ENCODE data around the gene CHSY3.
"Not testable (repeated sequence)": the region's sequence is repeated elsewhere in the genome, so short reads cannot be mapped to it uniquely, and the experiment has no call there.

CHSY3 gene

DNA sequence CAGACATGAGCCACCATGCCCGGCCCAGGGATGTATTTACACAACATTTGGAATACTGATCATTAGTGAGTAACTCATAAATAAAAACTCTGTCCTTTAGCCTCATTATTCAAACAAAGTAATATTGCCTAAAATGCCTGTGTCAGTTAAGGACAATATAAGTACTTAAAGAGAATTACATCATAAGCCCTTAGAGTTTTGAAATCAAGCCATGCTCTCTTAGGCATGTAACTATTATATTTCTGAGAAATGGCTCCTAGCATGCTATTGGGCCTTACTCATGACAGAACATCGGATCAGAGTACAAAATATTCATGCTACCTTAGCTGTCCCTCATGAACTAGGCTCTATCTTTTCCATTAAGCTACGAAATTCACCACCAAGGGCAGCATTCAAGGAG lies 309.3 kb downstream of the CHSY3 start:
- no peak for DNase-seq
- Mint-ChIP-seq H3K4me1 (peaks cover 13% of the 10 kb centered on the region), H3K4me3 (no peak overlapping the region), H3K27me3 (ENCODE audit: low read depth, poor library complexity) (no peaks in the 10 kb centered on the region), H3K27ac (no peak overlapping the region), H3K36me3 (ENCODE audit: low read depth) (no peaks in the 10 kb centered on the region), H3K9me3 (no peaks in the 10 kb centered on the region)
- TF ChIP-seq, protein P1, sequence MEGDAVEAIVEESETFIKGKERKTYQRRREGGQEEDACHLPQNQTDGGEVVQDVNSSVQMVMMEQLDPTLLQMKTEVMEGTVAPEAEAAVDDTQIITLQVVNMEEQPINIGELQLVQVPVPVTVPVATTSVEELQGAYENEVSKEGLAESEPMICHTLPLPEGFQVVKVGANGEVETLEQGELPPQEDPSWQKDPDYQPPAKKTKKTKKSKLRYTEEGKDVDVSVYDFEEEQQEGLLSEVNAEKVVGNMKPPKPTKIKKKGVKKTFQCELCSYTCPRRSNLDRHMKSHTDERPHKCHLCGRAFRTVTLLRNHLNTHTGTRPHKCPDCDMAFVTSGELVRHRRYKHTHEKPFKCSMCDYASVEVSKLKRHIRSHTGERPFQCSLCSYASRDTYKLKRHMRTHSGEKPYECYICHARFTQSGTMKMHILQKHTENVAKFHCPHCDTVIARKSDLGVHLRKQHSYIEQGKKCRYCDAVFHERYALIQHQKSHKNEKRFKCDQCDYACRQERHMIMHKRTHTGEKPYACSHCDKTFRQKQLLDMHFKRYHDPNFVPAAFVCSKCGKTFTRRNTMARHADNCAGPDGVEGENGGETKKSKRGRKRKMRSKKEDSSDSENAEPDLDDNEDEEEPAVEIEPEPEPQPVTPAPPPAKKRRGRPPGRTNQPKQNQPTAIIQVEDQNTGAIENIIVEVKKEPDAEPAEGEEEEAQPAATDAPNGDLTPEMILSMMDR (IDR thresholded peaks at IDR 0.05) = no peak

DNA sequence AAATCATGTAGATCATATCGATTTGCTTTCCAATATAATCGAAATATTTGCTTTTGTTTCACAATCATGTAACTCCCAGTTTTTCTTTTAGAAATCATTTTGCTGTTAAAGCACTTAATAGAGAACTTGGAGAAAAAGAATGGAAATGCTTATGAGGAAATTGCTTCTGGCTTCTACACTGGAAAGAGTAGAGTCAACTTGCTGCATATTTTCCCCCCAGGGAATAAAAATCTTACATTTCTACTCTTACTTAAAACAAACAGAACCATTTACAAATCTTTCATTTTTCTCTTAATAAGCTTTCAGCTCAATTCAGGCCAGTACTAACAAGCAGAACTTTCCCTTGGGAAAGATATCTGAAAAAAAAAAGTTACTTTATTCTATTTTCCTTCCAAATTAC lies 312.0 kb downstream of the CHSY3 start:
- TF ChIP-seq, protein P1 (IDR thresholded peaks at IDR 0.05) = no peak
- no peak overlapping the region for H3K4me3 Mint-ChIP-seq
- DNase-seq = no peak
- peaks cover 13% of the 10 kb centered on the region for H3K4me1 Mint-ChIP-seq
- no peaks in the 10 kb centered on the region for H3K36me3 Mint-ChIP-seq (ENCODE audit: low read depth)
- no peaks in the 10 kb centered on the region for H3K27me3 Mint-ChIP-seq (ENCODE audit: low read depth, poor library complexity)
- H3K9me3 Mint-ChIP-seq = no peaks in the 10 kb centered on the region
- H3K27ac Mint-ChIP-seq = no peak overlapping the region

DNA sequence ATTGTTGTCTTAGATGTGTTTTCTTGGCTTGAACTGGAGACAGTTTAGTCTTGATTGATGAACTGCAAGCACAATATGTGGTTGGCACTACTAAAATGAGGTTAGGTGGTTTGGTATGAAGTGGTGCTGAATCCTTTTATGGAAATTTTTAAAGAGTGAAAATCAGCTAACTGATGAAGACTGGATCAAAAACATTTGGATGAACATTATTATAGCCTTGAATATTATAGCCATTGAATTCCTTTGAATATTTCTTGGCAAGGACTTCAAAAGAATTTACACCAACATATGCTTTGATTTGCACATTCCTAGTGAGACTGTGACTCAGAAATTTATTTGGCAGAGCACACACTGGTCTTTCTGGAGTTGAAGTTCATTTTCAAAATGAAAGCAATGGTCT lies 318.3 kb downstream of the CHSY3 start:
- Mint-ChIP-seq H3K36me3 (ENCODE audit: low read depth) (no peaks in the 10 kb centered on the region), H3K27ac (no peak overlapping the region), H3K4me1 (no peaks in the 10 kb centered on the region), H3K4me3 (no peak overlapping the region), H3K27me3 (ENCODE audit: low read depth, poor library complexity) (no peaks in the 10 kb centered on the region), H3K9me3 (peaks cover 6% of the 10 kb centered on the region)
- TF ChIP-seq, protein P1 (IDR thresholded peaks at IDR 0.05) = no peak
- no peak for DNase-seq

DNA sequence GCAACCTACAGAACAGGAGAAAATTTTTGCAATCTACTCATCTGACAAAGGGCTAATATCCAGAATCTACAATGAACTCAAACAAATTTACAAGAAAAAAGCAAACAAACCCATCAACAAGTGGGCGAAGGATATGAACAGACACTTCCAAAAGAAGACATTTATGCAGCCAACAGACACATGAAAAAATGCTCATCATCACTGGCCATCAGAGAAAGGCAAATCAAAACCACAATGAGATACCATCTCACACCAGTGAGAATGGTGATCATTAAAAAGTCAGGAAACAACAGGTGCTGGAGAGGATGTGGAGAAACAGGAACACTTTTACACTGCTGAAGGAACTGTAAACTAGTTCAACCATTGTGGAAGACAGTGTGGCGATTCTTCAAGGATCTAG lies 322.3 kb downstream of the CHSY3 start:
- not testable (repeated sequence) for H3K4me3 Mint-ChIP-seq; H3K4me1 Mint-ChIP-seq; DNase-seq; H3K27ac Mint-ChIP-seq; H3K9me3 Mint-ChIP-seq; H3K27me3 Mint-ChIP-seq (ENCODE audit: low read depth, poor library complexity); H3K36me3 Mint-ChIP-seq (ENCODE audit: low read depth)

DNA sequence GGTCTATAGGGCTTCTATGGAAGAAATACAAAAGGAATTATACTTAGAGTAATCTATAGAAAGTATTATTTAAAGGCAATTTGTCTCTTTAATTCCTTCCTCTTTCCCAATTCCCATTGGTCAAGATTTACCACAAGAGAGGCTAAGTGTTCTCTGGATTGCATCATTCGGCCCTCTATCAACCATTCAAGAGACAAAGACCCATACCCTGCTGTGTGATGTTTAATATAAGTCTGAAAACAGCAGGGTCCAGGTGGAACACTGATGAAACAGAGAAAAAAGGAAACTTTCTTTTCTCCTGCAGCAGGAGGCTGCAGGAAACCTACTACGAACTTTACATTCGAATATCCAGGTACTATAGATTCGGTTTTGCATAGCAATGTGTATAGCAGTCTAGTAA lies 323.4 kb downstream of the CHSY3 start:
- no peaks in the 10 kb centered on the region for H3K36me3 Mint-ChIP-seq (ENCODE audit: low read depth)
- peaks cover 6% of the 10 kb centered on the region for H3K9me3 Mint-ChIP-seq
- no peak overlapping the region for H3K27ac Mint-ChIP-seq
- no peaks in the 10 kb centered on the region for H3K4me1 Mint-ChIP-seq
- peaks cover 3% of the 10 kb centered on the region for H3K27me3 Mint-ChIP-seq (ENCODE audit: low read depth, poor library complexity)
- no peak for DNase-seq
- no peak overlapping the region for H3K4me3 Mint-ChIP-seq
- TF ChIP-seq, protein P1 (IDR thresholded peaks at IDR 0.05) = no peak

DNA sequence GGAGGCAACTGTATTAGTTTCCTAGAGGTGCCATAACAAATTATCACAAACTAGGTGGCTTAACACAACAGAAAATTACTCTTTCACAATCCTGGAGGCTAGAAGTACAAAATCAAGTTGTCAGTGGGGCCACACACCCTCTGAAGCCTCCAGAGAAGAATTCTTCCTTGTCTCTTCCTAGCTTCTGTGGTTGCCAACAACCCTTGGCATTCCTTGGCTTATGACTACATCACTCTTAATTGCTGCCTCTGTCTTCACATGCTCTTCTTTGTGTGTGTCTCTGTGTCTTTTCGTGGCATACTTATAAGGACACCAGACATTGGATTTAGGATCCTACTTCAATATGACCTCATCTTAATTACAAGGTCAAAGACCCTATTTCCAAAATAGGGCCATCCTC lies 327.5 kb downstream of the CHSY3 start:
- Mint-ChIP-seq H3K9me3 (peaks cover under 1% of the 10 kb centered on the region), H3K27me3 (ENCODE audit: low read depth, poor library complexity) (peaks cover 3% of the 10 kb centered on the region), H3K4me3 (no peak overlapping the region), H3K36me3 (ENCODE audit: low read depth) (no peaks in the 10 kb centered on the region), H3K4me1 (no peaks in the 10 kb centered on the region), H3K27ac (no peak overlapping the region)
- DNase-seq = no peak
- TF ChIP-seq, protein P1 (IDR thresholded peaks at IDR 0.05) = no peak
